ENCODE results near the gene TUBB4B.
A peak's percentile ranks its signal among the peaks of the same experiment; 100 is the strongest.

The TUBB4B gene

DNA sequence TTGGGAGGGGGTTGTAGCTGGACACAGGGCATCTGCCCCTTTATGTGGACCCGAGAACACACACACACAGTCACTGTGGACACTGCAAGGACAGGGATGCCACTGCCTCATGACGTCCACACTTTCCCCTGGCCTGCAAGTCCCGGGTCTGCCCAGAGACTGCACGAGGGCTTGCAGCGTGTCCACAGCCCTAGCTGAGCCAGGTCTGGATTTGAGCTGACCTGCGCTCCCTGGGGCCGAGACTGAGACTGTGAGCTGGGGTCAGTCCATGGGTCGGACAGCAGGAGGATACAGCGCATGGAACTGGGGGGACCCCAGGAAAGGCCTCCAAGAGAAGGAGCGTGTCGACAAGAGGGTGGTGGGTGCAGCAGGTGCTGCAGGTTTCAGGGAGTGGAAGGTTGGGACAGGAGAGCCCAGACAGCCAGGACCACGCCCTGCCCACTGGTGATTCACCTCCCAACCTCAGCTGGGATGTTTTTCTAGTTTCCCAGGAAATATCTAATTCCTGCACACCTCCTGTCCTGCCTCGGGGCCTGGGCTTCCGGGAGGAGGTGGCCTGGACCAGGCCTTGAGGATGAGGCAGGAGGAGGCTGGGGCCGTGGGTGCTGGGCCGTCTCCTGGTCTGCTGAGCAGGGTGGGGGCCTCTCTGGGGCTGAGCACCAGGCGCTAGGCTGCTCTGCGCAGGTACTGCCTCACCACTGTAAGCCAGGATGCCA lies 14.6 kb upstream of the TUBB4B start:
- DNase-seq = no peak

DNA sequence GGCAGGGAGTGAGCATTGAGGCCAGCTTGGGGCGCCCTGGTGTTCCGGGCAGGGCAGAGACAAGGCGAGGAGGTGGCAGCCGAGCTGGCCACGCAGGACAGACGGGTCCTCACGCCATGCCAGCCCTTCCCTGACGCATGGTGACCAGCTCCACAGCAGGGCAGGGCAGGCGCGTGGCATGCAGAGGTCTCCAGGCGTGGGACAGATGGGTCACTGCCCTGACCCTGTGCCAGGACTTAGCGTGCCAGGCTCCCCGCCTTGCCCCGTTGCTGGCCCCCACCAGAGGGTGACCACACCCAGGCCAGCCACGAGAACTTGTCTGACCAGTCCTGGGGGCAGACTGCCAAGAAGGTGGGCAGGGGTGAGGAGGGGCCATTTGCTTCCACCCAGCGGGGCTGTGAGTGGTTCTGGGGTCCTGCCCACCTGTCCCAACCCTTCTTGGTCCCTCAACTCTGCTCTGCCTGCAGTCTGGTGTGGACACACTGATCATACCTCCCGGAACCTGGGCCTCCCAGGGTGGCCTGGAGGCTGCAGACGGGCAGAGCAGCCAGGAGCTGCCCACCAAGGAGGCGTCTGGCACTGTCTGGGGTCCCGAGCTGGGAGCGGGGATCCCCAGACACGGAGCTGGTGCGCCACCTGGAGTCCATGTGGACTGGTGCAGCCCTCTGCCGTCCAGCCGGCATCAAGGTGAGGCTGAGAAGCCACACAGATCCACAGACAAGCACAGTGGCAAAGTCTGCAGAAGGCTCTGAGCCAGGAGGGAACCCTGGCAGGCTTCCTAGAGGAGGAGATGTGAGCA lies 13.8 kb upstream of the TUBB4B start, which contains the start of gene RNF224:
TSS of gene RNF224 (plus strand) at position 449 of the 799 bp plus-strand sequence. CDS start 834 bp downstream, outside the sequence.
- DNase-seq = peak; percentile 55

DNA sequence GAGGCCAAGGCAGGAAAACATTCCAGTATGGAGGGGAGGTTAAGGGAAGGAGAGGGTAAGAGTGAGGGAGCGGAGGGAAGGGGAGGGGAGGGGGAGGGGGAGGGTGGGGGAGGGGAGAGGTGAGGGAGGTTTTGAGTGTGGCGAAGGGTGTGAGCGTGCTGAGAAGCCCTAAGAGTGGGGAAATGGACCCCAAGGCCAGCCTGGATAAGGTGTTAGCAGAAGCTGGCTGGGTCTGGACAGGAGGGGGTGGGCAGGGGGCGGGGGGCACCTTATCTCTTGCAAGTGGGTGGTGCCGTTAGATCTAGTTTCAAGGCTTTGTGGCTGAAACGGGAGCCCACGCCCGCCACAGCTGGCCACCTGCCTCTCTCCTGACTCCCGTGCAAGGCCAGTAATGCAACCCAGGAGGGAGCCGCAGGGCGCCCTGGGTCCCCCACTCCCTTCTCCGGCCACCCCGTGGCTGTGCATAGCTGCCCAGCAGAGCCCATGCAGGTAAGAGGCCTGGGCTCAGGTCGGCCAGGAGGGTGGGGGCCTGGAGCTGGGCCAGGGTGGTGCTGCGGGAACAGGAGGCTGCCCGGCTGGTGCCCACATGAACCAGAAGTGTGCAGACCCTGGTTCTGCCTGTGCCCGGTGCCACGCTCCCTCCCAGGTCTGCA lies 13.1 kb upstream of the TUBB4B start:
- DNase-seq = no peak

DNA sequence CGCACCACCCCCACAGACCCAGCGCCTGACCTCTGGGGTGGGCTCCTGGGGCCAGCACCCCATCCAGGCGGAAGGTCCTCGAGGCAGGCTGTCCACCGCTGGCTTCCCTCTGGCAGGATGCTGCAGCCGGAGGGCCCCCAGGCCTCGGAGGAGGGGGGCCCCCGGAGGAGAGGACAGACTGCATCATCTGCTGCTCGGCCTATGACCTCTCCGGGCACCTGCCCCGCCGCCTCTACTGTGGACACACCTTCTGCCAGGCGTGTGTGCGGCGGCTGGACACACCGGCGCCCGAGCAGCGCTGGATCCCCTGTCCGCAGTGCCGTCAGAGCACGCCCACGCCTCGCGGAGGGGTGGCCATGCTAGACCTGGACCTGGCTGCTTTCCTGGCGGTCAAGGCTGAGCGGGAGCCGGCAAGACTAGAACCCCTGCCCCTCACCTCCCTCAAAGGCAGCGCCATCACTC lies 12.6 kb upstream of the TUBB4B start:
- no peak for DNase-seq

DNA sequence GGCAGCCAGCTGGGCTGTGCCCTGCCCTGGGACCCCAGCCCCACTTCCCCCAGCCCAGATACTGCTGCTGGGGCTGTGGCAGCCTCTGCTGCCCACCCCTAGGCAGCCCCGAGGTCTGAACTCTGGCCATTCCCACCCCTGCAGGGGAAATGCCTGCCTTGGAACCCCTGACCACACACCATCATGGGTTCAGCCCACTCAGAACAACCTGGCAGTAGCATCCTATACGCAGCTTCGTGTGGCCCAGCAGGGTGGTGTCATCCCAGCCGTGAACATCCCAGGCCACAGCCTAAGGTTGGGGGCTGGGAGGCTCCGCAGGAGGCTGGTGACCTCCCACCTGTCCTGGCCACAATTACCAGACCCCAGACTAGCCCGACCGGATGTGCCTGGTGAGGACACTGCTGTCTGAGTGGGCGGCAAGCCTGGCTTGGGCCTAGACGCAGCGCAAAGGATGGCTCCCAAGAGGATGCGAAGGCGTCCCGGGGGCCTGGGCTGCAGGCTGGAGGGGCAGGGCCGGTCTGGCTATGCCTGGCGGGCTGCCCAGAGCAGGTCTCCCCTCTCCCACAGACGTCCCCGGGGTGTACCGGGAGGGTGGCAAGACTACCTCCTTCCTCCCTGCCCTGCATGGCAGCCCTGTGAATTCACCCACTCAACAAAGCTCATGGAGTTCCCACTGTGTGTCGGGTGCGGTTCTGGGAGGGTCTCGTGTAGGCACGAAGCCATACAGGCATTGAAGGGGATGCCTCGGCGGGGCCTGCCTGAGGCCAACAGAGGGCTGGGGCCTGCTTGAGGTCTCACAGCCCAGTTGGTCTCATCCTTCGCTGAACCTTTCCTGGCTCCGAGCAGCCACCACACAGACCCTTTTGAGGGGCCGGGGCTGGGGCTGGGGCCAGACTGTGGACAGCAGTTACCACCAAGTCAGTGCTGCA lies 11.9 kb upstream of the TUBB4B start:
- DNase-seq = no peak

DNA sequence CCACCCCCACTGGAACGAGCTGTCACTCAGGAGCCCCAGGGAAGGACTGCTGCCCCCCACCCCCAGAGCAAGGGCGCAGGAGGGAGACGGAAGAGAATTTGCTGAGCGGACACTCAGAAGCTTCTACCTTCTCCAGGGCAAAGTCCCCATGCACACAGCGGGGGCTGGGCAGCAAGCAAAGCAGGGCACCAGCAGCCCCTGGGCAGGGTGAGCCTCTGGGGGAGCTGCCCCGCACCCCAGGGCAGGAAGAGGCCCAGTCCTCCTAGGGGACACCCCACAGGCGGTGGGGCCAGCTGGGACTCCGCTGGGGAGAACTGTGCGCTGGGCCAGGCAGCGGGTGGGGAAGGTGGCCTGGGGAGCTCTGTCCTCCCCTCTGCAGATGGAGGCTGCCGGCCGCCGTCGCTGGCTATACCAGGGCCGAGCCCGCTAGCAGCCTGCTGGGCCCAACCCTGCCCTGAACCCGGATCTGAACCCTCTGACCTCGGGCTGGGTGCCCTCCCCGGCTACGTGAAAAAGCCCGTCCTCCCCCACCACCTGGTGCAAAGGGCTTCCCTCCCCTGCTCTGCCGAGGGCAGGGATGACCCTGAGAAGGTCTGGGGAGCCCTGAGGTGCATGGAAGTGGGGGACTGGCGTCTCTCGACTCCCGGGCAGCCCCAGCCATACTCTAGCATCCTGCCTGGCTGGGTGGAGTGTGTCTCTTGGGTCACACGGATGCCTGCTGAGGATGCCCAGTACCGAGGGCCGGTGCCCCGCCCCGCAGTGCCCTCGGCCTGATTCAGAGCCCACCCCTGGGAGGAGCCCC lies 11.0 kb upstream of the TUBB4B start:
- no peak for DNase-seq

DNA sequence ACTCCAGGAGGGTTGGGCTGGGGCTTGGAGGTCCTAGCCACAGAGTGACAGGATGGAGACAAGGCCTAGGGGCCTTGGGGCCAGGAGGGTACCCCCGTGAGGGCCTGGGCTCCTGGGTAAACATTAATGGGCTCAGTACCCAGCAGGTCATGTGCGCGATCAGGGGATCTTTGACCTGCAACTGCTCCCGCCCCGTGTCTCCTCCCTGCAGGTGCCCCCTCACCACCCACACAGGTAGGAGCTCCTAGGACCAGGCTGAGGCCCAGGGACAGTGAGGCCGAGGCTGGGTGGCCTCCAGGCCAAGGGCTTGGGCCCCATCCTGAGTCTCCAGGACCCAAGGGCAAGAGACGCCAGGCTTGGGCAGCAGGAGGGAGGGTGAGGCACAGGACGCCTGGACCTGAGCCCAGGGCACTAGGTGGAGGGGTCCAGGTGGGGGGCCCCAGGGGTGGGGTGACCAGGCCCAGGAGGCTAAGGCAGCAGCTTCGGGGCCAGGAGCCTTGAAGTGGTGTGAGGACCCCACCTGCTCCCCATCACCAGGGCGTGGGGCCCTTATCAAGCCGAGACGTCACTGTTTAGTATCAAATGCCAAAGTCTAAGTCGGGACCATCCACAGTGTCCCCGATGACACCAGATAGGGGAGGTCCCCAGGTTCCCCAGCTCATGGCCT lies 10.2 kb upstream of the TUBB4B start, which contains the start of gene SLC34A3:
TSS of gene SLC34A3 (plus strand) at position 197 of the 667 bp plus-strand sequence. CDS start 802 bp downstream, outside the sequence.
- no peak for DNase-seq

DNA sequence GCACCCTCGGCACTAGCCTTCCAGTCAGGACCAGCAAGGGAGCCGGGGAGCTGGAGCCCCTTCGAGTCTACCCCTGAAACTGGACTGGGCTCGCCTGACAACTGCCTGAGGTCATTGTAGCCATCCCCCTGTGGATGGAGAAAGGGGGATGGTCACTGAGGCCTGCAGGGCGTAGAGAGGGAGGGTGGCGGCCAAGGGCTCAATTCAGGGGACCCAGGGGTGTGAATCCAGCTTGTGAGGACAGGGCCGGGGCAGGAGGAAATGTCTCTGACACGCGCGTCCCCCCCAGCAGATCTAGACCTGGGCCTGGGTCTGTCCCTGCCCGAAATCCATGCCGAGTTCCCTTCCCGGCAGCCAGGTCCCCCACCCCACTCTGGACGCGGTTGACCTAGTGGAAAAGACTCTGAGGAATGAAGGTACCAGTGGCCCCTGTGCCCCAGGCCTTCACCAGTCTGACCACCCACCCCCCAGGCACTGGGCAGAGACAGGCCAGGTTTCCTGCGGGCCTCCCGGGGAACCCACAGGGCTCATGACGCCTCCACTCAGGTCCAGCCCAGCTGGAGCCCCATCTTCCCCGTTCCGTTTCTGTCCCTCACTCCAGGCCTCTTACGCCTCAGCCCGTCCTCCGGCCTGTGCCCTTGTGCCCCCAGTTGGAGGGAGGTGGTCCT lies 9.6 kb upstream of the TUBB4B start:
- DNase-seq = no peak

DNA sequence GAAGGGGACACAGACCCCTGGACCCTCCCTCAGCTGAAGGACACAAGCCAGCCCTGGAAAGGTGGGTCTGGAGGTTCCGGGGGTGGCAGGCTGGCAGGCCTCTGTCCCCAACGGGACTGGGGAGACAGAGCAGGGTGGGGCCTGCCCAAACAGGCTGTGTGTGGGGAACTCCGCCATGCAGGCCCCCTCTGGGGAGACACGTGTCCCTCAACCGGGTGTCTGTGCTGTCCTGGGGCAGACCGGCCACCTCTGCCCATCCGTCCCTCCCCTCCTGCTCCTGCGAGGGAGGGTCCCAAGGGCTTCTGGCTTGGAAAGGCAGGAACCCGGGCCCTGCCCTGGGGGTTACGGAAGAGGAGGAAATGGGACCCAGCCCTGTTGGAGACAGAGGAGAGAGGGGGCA lies 9.0 kb upstream of the TUBB4B start:
- DNase-seq = no peak

DNA sequence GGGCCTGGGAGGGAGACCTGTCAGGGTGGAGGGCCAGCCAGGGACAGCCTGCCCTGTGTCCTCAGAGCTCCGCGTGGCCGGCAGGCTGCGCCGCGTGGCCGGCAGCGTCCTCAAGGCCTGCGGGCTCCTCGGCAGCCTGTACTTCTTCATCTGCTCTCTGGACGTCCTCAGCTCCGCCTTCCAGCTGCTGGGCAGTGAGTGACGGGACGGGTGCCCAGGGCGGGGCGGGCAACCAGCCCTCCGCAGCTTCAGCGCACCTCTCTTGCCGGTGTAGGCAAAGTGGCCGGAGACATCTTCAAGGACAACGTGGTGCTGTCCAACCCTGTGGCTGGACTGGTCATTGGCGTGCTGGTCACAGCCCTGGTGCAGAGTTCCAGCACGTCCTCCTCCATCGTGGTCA lies 8.6 kb upstream of the TUBB4B start:
- DNase-seq = no peak

DNA sequence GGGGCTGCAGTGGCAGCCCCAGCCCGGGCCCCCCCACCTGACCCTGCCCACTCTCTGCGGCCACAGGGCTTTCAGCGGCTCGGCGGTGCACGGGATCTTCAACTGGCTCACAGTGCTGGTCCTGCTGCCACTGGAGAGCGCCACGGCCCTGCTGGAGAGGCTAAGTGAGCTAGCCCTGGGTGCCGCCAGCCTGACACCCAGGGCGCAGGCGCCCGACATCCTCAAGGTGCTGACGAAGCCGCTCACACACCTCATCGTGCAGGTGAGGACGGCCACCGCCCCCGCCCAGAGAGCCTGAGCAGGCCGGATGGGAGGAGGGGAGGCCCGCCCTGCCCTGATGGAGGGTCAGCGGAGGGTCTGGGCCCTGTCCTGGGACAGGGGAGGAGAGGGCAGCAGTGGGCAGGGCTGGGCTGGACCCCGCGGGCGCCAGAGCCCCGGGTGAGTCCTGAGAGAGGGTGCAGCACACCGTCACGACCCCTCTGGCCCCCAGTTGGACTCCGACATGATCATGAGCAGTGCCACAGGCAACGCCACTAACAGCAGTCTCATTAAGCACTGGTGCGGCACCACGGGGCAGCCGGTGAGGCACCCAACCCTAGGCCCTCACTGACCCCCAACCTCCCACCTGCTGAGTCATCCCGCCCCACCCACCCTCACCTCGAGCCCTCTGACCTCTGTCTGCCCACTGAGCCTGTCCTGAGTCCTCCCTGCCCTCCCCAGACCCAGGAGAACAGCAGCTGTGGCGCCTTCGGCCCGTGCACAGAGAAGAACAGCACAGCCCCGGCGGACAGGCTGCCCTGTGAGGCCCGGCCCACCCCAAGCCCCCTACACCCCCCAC lies 7.7 kb upstream of the TUBB4B start:
- DNase-seq = no peak

DNA sequence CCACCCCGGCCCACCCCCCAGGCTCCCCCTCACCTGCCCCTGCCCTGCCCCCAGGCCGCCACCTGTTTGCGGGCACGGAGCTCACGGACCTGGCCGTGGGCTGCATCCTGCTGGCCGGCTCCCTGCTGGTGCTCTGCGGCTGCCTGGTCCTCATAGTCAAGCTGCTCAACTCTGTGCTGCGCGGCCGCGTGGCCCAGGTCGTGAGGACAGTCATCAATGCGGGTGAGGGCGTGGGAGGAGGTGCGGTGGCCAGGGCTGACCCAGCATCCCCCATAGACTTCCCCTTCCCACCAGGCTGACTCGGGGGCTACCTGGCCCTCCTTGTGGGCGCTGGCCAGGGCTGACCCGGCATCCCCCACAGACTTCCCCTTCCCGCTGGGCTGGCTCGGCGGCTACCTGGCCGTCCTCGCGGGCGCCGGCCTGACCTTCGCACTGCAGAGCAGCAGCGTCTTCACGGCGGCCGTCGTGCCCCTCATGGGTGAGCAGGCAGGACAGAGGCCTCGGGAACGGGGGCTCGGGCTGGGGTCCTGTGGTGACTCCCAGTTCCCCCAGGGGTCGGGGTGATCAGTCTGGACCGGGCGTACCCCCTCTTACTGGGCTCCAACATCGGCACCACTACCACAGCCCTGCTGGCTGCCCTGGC lies 6.9 kb upstream of the TUBB4B start:
- no peak for DNase-seq

DNA sequence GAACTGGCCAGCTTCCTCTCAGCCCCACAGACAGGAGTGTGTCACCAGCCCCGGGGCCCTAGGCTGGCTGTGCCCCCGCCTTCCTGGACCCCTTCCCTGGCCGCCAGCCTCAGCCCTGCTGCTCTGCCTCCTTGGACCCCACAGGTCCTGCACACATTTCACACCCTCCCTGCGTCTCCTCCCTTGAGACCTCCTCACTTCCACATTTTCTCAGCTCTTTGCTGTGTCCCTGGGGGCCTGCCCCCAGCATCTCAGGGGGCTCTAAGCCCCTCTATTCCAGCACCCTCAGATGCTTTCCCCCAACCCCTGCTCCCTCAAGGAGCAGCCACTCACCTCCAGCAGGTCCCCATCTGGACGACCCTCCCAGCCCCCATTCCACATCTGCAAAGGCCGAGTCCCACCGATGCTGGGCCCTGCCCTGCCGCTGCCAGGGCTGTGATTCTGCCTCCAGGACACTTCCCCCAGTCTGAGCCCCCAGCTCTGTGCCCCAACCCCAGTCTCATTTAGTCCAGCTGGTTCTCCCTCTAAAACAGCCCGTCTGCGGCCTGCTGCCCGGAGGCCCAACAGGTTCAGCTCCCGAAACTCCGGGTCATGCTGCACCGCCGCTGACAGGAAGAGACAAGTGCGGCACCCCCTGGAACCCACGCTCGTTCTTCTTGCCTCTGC lies 6.2 kb upstream of the TUBB4B start:
- no peak for DNase-seq

DNA sequence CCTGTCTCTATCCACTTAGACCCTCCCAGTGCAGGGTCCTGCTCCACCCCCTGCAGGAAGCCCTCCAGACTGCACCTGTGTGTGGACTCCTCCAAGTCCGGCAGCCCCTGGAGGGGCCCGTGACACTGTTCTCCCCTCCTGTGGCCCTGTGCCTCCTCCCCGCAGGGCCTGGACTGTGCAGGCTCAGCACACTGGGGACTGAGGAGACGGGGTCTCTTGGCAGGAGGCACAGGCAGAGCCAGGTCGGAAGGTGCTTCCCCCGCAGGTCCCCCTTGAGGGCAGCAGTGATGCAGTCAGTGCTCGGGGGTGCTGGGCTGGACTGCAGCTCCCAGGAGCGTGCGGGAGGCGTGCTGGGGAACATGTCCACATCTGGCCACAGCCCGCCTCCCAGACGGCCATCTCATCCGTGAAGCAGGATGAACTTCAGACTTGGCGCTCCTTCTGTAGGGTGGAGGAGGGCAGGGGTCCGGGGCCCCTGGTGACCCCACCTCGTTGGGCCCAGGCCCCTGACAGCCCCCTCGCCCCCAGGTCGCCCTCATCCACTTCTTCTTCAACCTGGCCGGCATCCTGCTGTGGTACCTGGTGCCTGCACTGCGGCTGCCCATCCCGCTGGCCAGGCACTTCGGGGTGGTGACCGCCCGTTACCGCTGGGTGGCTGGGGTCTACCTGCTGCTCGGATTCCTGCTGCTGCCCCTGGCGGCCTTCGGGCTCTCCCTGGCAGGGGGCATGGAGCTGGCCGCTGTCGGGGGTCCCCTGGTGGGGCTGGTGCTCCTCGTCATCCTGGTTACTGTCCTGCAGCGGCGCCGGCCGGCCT lies 5.5 kb upstream of the TUBB4B start:
- DNase-seq = no peak

DNA sequence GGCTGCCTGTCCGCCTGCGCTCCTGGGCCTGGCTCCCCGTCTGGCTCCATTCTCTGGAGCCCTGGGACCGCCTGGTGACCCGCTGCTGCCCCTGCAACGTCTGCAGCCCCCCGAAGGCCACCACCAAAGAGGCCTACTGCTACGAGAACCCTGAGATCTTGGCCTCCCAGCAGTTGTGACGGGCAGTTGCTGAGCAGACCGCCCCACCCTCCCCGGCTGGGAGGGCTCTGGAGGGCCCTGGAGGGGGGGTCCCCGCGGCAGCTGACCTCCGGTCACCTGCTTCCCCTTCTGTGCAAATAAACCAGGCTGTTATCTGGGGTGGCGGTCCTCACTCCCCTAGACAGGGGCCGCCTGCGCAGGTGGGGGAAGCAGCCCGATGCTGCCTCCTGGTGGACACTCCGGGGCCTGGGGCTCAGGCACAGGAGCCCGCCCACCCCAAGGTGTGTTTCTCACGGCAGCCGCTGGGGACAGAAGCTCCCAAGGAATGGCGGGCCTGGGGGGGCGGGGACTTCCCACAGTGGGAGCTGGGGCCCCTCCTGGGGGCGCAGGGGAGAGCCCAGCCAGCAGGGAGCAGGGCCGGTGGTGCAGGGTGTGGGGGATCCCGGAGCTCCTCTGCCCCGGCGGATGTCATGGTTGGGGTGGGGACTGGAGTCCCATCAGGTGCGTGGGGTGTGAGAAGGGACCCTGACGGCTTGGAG lies 4.7 kb upstream of the TUBB4B start:
- peak; percentile 60 for DNase-seq

DNA sequence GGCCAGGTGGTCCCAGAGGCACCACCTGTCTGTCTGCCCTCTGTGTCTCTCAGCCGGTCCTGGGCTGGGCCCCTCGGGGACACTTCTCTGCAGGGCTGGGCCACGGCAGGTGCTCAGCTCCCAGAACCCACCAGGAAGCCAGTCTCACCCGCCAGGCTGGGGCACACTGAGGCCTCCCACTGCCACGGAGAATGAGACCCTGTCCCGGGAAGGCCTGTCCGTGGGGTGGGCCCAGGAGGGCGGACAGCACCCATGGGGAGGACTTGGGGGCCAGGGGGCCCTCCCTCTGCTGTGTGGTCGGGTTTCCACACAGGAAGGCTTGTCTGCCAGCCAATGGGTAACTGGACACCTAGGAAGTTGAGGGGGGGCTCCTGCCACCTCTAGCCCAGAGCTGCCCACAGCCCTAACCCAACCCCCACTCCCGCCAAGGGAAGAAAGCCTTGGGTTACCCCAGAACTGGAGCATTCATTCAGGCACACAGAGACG lies 4.1 kb upstream of the TUBB4B start:
- no peak for DNase-seq

All from HCEC 1CT (cell line).